Measurements from ENCODE around the gene NUDCD2.

- TF ChIP-seq FOS (IDR thresholded peaks at IDR 0.05; ENCODE audit: borderline replicate concordance, insufficient read depth, low read length) = no peak
- TF ChIP-seq CTCF (IDR thresholded peaks at IDR 0.05; ENCODE audit: extremely low read depth in 1 of 2, insufficient read depth in 1 of 2, low read depth in 1 of 2, low read length in 2 of 2) = no peak
- no peak for TF ChIP-seq EZH2 (IDR thresholded peaks at IDR 0.05; ENCODE audit: borderline replicate concordance, low read depth, low read length, severe bottlenecking)
- no peak for TF ChIP-seq POLR2AphosphoS5 (IDR thresholded peaks at IDR 0.05; ENCODE audit: insufficient read depth, low read depth, low read length)
- TF ChIP-seq MAX (IDR thresholded peaks at IDR 0.05; ENCODE audit: insufficient read depth, insufficient read length) = no peak
- no peak for TF ChIP-seq POLR2A (IDR thresholded peaks at IDR 0.05; ENCODE audit: low read depth, low read length)
- TF ChIP-seq JUN (IDR thresholded peaks at IDR 0.05; ENCODE audit: borderline replicate concordance, insufficient read depth, insufficient read length, low read depth) = no peak
- no peak for TF ChIP-seq MYC (IDR thresholded peaks at IDR 0.05; ENCODE audit: low read depth, low read length)
Measured at GRCh38 chr5:163397354-163397753, 62.5 kb downstream of the NUDCD2 start.

All from endothelial cell of umbilical vein (primary cell).